Activated T-cell treated with anti-CD3 and anti-CD28 coated beads, Interleukin-2, amount 50 U/mL, for 72 hours (primary cell): ENCODE data around the gene LSP1. TPM values are rescaled to one million over a fixed set of nuclear protein-coding genes. Genes with fewer than 3 reads are reported as not detected.
A peak's percentile ranks its signal among the peaks of the same experiment; 100 is the strongest.

Experiments used
- ATAC-seq, 2 donors: fragments of 150-1000 bp; cut with Tn5 transposase; replicated peaks in 1 of 2; 2 replicates each; pipeline ENCODE4 v1.10.0; 2021; ENCODE audit warnings: moderate library complexity in 2 of 2, mild to moderate bottlenecking in 1 of 2
- DNase-seq, 2 donors: peaks; one replicate each; pipeline ENCODE4 v3.0.0; 2021 to 2022; ENCODE audit warnings: mixed read lengths in 1 of 2
- H3K27ac Mint-ChIP-seq: one replicate; pipeline ENCODE4 v1.8.0; 2022; ENCODE audit warnings: mild to moderate bottlenecking, moderate library complexity, mixed read lengths
- H3K27me3 Mint-ChIP-seq: one replicate; pipeline ENCODE4 v1.8.0; 2022; ENCODE audit warnings: low read depth, mixed read lengths
- H3K36me3 Mint-ChIP-seq, 2 donors: one replicate each; pipeline ENCODE4 v1.8.0; 2022; ENCODE audit warnings: mixed read lengths in 2 of 2, mild to moderate bottlenecking in 1 of 2; ENCODE audit not compliant: insufficient read depth in 2 of 2
- H3K4me1 Mint-ChIP-seq: one replicate; pipeline ENCODE4 v1.8.0; 2022; ENCODE audit warnings: low read depth, mixed read lengths
- H3K4me3 Mint-ChIP-seq, 2 donors: one replicate each; pipeline ENCODE4 v1.8.0; 2022; ENCODE audit warnings: mild to moderate bottlenecking in 2 of 2, mixed read lengths in 2 of 2, moderate library complexity in 2 of 2
- H3K9me3 Mint-ChIP-seq, 2 donors: one replicate each; pipeline ENCODE4 v1.8.0; 2022; ENCODE audit warnings: mixed read lengths in 2 of 2
- total RNA-seq, 2 donors: library from RNA; stranded (reverse); gene quantifications; one replicate each; pipeline ENCODE4 v1.2.3, GENCODE V29; 2022

The LSP1 gene
- total RNA-seq, 2 donors from 2014 or later, result 301 to 312 TPM

- ATAC-seq, result peak in 1 of 2 donors; percentile 18
- Mint-ChIP-seq H3K27ac (no peak overlapping the region), H3K4me1 (no peaks in the 10 kb centered on the region), H3K4me3 (no peak overlapping the region), H3K27me3 (no peaks in the 10 kb centered on the region), H3K9me3 (no peaks in the 10 kb centered on the region), H3K36me3 (no peaks in the 10 kb centered on the region)
- DNase-seq, result no peak
These were observed 9.9 kb downstream of the LSP1 start for GRCh38 chr11:1862588-1863351.

GRCh38 chr11:1863352-1864216 lies 10.7 kb downstream of the LSP1 start:
- Mint-ChIP-seq H3K27ac (no peak overlapping the region), H3K36me3 (no peaks in the 10 kb centered on the region), H3K4me3 (no peak overlapping the region), H3K27me3 (no peaks in the 10 kb centered on the region), H3K9me3 (no peaks in the 10 kb centered on the region), H3K4me1 (no peaks in the 10 kb centered on the region)
- ATAC-seq (no peak), DNase-seq (no peak)

- Mint-ChIP-seq H3K36me3 (peaks cover 0 to 2% of the 10 kb centered on the region in 2 donors), H3K4me1 (peaks cover 5% of the 10 kb centered on the region), H3K4me3 (no peak overlapping the region), H3K27me3 (no peaks in the 10 kb centered on the region), H3K9me3 (no peaks in the 10 kb centered on the region), H3K27ac (no peak overlapping the region)
- ATAC-seq (no peak), DNase-seq (no peak)
These were observed 11.3 kb downstream of the LSP1 start for GRCh38 chr11:1864231-1864630.

- Mint-ChIP-seq H3K27ac (no peak overlapping the region), H3K36me3 (peaks cover 1 to 2% of the 10 kb centered on the region in 2 donors), H3K4me1 (peaks cover 13% of the 10 kb centered on the region), H3K4me3 (no peak overlapping the region), H3K27me3 (no peaks in the 10 kb centered on the region), H3K9me3 (no peaks in the 10 kb centered on the region)
- ATAC-seq, result no peak
- DNase-seq, result no peak
These were observed 12.2 kb downstream of the LSP1 start for GRCh38 chr11:1864831-1865665.

GRCh38 chr11:1866226-1866625 lies 13.3 kb downstream of the LSP1 start:
- Mint-ChIP-seq H3K9me3 (no peaks in the 10 kb centered on the region), H3K4me1 (peaks cover 25% of the 10 kb centered on the region), H3K36me3 (peaks cover 1 to 2% of the 10 kb centered on the region in 2 donors), H3K27me3 (no peaks in the 10 kb centered on the region), H3K27ac (no peak overlapping the region), H3K4me3 (no peak overlapping the region)
- ATAC-seq (no peak), DNase-seq (no peak)

- Mint-ChIP-seq H3K9me3 (no peaks in the 10 kb centered on the region), H3K27ac (no peak overlapping the region), H3K4me3 (no peak overlapping the region), H3K27me3 (no peaks in the 10 kb centered on the region), H3K36me3 (peaks cover 1 to 2% of the 10 kb centered on the region in 2 donors), H3K4me1 (peaks cover 25% of the 10 kb centered on the region)
- ATAC-seq (no peak), DNase-seq (no peak)
These were observed 13.9 kb downstream of the LSP1 start for GRCh38 chr11:1866776-1867175.

GRCh38 chr11:1867381-1867780 lies 14.5 kb downstream of the LSP1 start:
- Mint-ChIP-seq H3K4me1 (peaks cover 25% of the 10 kb centered on the region), H3K36me3 (peaks cover 1 to 2% of the 10 kb centered on the region in 2 donors), H3K27ac (no peak overlapping the region), H3K27me3 (no peaks in the 10 kb centered on the region), H3K9me3 (no peaks in the 10 kb centered on the region), H3K4me3 (no peak overlapping the region)
- no peak for DNase-seq
- ATAC-seq, result no peak

GRCh38 chr11:1868056-1868635 lies 15.3 kb downstream of the LSP1 start:
- Mint-ChIP-seq H3K4me3 (no peak overlapping the region), H3K4me1 (peaks cover 30% of the 10 kb centered on the region), H3K27me3 (no peaks in the 10 kb centered on the region), H3K9me3 (no peaks in the 10 kb centered on the region), H3K27ac (no peak overlapping the region), H3K36me3 (peaks cover 1 to 2% of the 10 kb centered on the region in 2 donors)
- ATAC-seq (no peak), DNase-seq (no peak)

- Mint-ChIP-seq H3K36me3 (peaks cover 1 to 2% of the 10 kb centered on the region in 2 donors), H3K9me3 (no peaks in the 10 kb centered on the region), H3K27ac (no peak overlapping the region), H3K4me3 (peak overlapping the region in 1 of 2 donors; percentile 9), H3K27me3 (no peaks in the 10 kb centered on the region), H3K4me1 (peaks cover 30% of the 10 kb centered on the region)
- ATAC-seq (no peak), DNase-seq (no peak)
These were observed 15.9 kb downstream of the LSP1 start for GRCh38 chr11:1868636-1869291.

- Mint-ChIP-seq H3K27ac (no peak overlapping the region), H3K4me3 (peak overlapping the region; percentile 33 to 57), H3K36me3 (peaks cover 1 to 2% of the 10 kb centered on the region in 2 donors), H3K27me3 (no peaks in the 10 kb centered on the region), H3K9me3 (no peaks in the 10 kb centered on the region), H3K4me1 (peaks cover 30% of the 10 kb centered on the region)
- DNase-seq (no peak), ATAC-seq (no peak)
These were observed 16.8 kb downstream of the LSP1 start for GRCh38 chr11:1869427-1870325.

- Mint-ChIP-seq H3K4me1 (peaks cover 30% of the 10 kb centered on the region), H3K4me3 (peak overlapping the region; percentile 33 to 48), H3K36me3 (peaks cover 1 to 2% of the 10 kb centered on the region in 2 donors), H3K27ac (no peak overlapping the region), H3K27me3 (no peaks in the 10 kb centered on the region), H3K9me3 (no peaks in the 10 kb centered on the region)
- DNase-seq (no peak), ATAC-seq (peak in 1 of 2 donors; percentile 7)
These were observed 17.4 kb downstream of the LSP1 start for GRCh38 chr11:1870326-1870696.
